GM12878 (cell line): ENCODE results near the gene LMAN2L. TPM values are rescaled to one million over a fixed set of nuclear protein-coding genes. Genes with fewer than 3 reads are reported as not detected.

ENCODE experiments used
- ATAC-seq: fragments of 200-7000 bp; cut with Tn5 transposase; 3 replicates; pipeline ENCODE4 v1.9.1; 2020; ENCODE audit warnings: mild to moderate bottlenecking, moderate library complexity
- BruUV-seq: library from RNA; stranded (reverse); fragments of 400-500 nt; replicated peaks from 2 replicates; lab custom pipeline; 2021; lab: Mats Ljungman, UMichigan
- CTCF ChIA-PET: fragments of 300-600 bp; sonication (Branson Sonifier 250); formaldehyde crosslinking; extraction: SDS; loops from one replicate; lab custom pipeline; 2021; ENCODE audit warnings: inconsistent platforms; lab: Yijun Ruan, JAX
- POLR2A ChIA-PET: fragments of 350-600 bp; formaldehyde crosslinking; extraction: SDS; loops from one replicate; lab custom pipeline; 2021; ENCODE audit warnings: inconsistent platforms; lab: Charles Lee
- RAD21 ChIA-PET: fragments of 300-600 bp; sonication (Branson Sonifier 250); formaldehyde crosslinking; loops from one replicate; lab custom pipeline; 2023; ENCODE audit warnings: antibody characterized with exemption; ENCODE audit not compliant: unreplicated experiment; lab: Charles Lee
- SMC1A ChIA-PET: fragments of 300-600 bp; sonication (Branson Sonifier 250); formaldehyde crosslinking; loops from one replicate; lab custom pipeline; 2023; ENCODE audit not compliant: unreplicated experiment, uncharacterized antibody; lab: Charles Lee
- DNase-seq: peaks from one replicate; pipeline ENCODE4 v3.0.0-alpha.2; 2011; ENCODE audit warnings: low read depth, low spot score
- FAIRE-seq: peaks from 3 replicates; lab custom pipeline; 2011; peaks lifted over from hg19 to GRCh38; lab: Jason Lieb, UNC
- H2AFZ ChIP-seq: 2 replicates; pipeline ENCODE4 v1.6.0; 2011; ENCODE audit warnings: low read depth, low read length, control low read depth; ENCODE audit not compliant: control insufficient read depth
- H3K27ac ChIP-seq: 2 replicates; pipeline ENCODE4 v1.5.1; 2011; ENCODE audit warnings: control low read depth; ENCODE audit not compliant: control insufficient read depth, insufficient read depth
- H3K27me3 ChIP-seq, 2 experiments: replicated peaks in 1 of 2; 2 replicates each; pipeline versions ENCODE4 v1.6.0 to v1.6.1; 2011; ENCODE audit warnings: low read length in 1 of 2; ENCODE audit not compliant: control insufficient read depth in 2 of 2, insufficient read depth in 2 of 2
- H3K36me3 ChIP-seq, 2 experiments: 2 replicates each; pipeline ENCODE4 v1.5.1; 2011; ENCODE audit warnings: low read length in 1 of 2; ENCODE audit not compliant: control insufficient read depth in 2 of 2, insufficient read depth in 2 of 2
- H3K4me1 ChIP-seq: 2 replicates; pipeline ENCODE4 v1.6.1; 2011; ENCODE audit warnings: mild to moderate bottlenecking, low read length, moderate library complexity, mixed read lengths; ENCODE audit not compliant: control insufficient read depth, insufficient read depth
- H3K4me2 ChIP-seq: 2 replicates; pipeline ENCODE4 v1.6.0; 2011; ENCODE audit warnings: control low read depth; ENCODE audit not compliant: control insufficient read depth, insufficient read depth
- H3K4me3 ChIP-seq: fragments of 200-600 bp; sonication (generic); 2 replicates; pipeline ENCODE4 v1.5.1; 2016
- H3K79me2 ChIP-seq: 2 replicates; pipeline ENCODE4 v1.6.0; 2011; ENCODE audit warnings: low read length; ENCODE audit not compliant: control insufficient read depth, insufficient read depth
- H3K9ac ChIP-seq: 2 replicates; pipeline ENCODE4 v1.8.0; 2011; ENCODE audit warnings: low read length, control low read depth, mixed read lengths; ENCODE audit not compliant: control insufficient read depth, insufficient read depth
- H3K9me3 ChIP-seq: replicated peaks from 3 replicates; pipeline ENCODE4 v1.5.1; 2011; ENCODE audit warnings: mild to moderate bottlenecking, low read length; ENCODE audit not compliant: control insufficient read depth, insufficient read depth
- H4K20me1 ChIP-seq: 2 replicates; pipeline ENCODE4 v1.6.0; 2011; ENCODE audit not compliant: control insufficient read depth, insufficient read depth
- CBX3 ChIP-seq: fragments of 200-600 bp; sonication (generic); IDR thresholded peaks from 2 replicates; pipeline ENCODE4 v1.6.1; 2016; ENCODE audit warnings: low read depth, borderline replicate concordance
- JUND ChIP-seq: IDR thresholded peaks from 2 replicates; pipeline ENCODE4 v1.6.1; 2012; ENCODE audit warnings: low read depth, mild to moderate bottlenecking, low read length, improper control_type of control experiment, moderate library complexity
- PML ChIP-seq: IDR thresholded peaks from 2 replicates; pipeline ENCODE4 v1.6.1; 2012; ENCODE audit warnings: low read length, inconsistent platforms
- SP1 ChIP-seq: IDR thresholded peaks from one replicate; pipeline ENCODE4 v1.6.1; 2011; ENCODE audit warnings: low read depth, low read length
- TCF12 ChIP-seq: IDR thresholded peaks from 2 replicates; pipeline ENCODE4 v1.6.1; 2011; ENCODE audit warnings: low read depth, mild to moderate bottlenecking, low read length
- ZNF24 ChIP-seq: fragments of 450-650 bp; IDR thresholded peaks from 2 replicates; pipeline ENCODE4 v1.6.1; 2017; ENCODE audit warnings: antibody characterized with exemption, mild to moderate bottlenecking
- ZNF274 ChIP-seq: IDR thresholded peaks from one replicate; pipeline ENCODE4 v1.8.0; 2011; ENCODE audit not compliant: insufficient read length, insufficient read depth
- WGBS: methylation state at CpG from one replicate; pipeline ENCODE4 v1.1.6; 2016; ENCODE audit warnings: low lambda C conversion rate; ENCODE audit not compliant: insufficient replicate concordance, insufficient coverage; ENCODE audit errors: missing lambda C conversion rate; 5-methylcytosine and 5-hydroxymethylcytosine counted together
- in situ Hi-C: fragments of 300-500 bp; cut with MboI; formaldehyde crosslinking; loops from 9 replicates; pipeline ENCODE4 v1.14.3; 2018; ENCODE audit warnings: mixed read lengths
- intact Hi-C: fragments of 100-400 bp; cut with micrococcal nuclease; formaldehyde crosslinking; loops from one replicate; pipeline ENCODE4 v1.14.2; 2022; ENCODE audit not compliant: unreplicated experiment
- polyA plus RNA-seq, 11 experiments: library from polyadenylated mRNA; depleted of rRNA in 4 of 11; unstranded in 6 of 11; stranded (reverse) in 5 of 11; fragments of >200 nt; fragmentation: Nextera tagmentation in 4 of 11; fragmentation: Illumina TruSeq in 1 of 11; extraction: Ambion mirVana in 4 of 11; extraction: Trizol in 1 of 11; gene quantifications; 1 replicate in 1 of 11; 2 replicates in 10 of 11; pipeline versions ENCODE4 v1.2.1 to v1.2.3, GENCODE V29; 2011 to 2016; ENCODE audit warnings: inconsistent platforms in 2 of 11, missing spikeins in 2 of 11, low read depth in 1 of 11
- total RNA-seq, 4 experiments: library from RNA; depleted of rRNA in 3 of 4; stranded (reverse); fragments of >200 nt in 3 of 4; fragmentation: Illumina TruSeq in 1 of 4; extraction: Trizol in 1 of 4; gene quantifications; 2 replicates each; pipeline versions ENCODE4 v1.2.1 to v1.2.3, GENCODE V29; 2013 to 2021
- TF ChIP-seq, protein P1 (sequence below): IDR thresholded peaks from 2 replicates; pipeline ENCODE4 v1.6.1; 2011; ENCODE audit warnings: borderline replicate concordance, low read depth, mild to moderate bottlenecking, moderate library complexity, mixed read lengths, low read length; ENCODE audit not compliant: insufficient read depth; ENCODE audit errors: extremely low read length
- TF ChIP-seq, protein P2 (sequence below): IDR thresholded peaks from 2 replicates; pipeline ENCODE4 v1.6.1; 2011; ENCODE audit warnings: mild to moderate bottlenecking, low read depth, low read length, moderate library complexity; ENCODE audit not compliant: insufficient replicate concordance
- TF ChIP-seq, protein P3 (sequence below), 3 experiments: IDR thresholded peaks in 2 of 3; conservative IDR thresholded peaks in 1 of 3; 2 replicates each; pipeline ENCODE4 v1.5.1; 2011; ENCODE audit warnings: low read depth in 3 of 3, low read length in 3 of 3, mild to moderate bottlenecking in 3 of 3, control low read depth in 2 of 3, moderate library complexity in 2 of 3, inconsistent platforms in 1 of 3, mixed read lengths in 1 of 3; ENCODE audit not compliant: control insufficient read depth in 2 of 3, insufficient read depth in 1 of 3; ENCODE audit errors: extremely low read depth in 1 of 3

Gene LMAN2L
- total and polyA plus RNA-seq, 10 of the 15 experiments (the other 5 are each of a cell fraction or from before 2014, with no cell fraction given), result 5.7 to 16.3 (median 10.7) TPM

DNA sequence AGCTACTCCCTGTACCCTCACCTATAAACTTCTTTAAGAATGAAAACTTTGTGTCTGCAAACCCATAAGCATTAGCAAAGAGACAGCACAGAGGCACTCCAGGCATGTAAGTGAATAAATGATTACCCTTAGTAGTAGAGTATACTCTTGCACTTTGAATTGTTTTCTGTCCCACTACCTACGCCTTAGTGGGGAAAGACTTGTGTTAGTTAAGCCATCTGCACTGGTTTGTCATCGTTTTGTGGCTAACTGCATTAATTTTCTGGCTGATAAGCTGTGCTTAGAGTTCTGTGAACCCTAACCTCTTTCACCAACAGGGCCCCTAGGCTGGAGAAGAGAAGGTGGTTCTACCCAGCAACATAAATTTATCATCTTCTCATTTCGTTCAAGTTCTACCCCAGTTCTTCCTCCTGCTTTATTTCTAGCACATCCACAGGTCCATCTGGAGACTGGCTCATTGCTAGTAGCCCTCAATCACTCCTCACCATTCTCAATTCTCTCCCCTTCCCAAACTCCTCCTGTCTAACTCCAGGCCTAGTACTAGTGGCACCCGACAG lies 710 bp downstream of the LMAN2L start:
- peak overlapping the region; percentile 53 for H3K27ac ChIP-seq
- H3K4me1 ChIP-seq, result no peaks in the 10 kb centered on the region
- under 1% methylated on average over 4 of the region's 4 CpGs for WGBS
- peaks cover 13% of the 10 kb centered on the region for H3K79me2 ChIP-seq
- in situ Hi-C loops (no loop called here), intact Hi-C loops (no loop called here)
- H3K9me3 ChIP-seq, result no peaks in the 10 kb centered on the region
- H3K4me2 ChIP-seq, result peak overlapping the region; percentile 85
- peak overlapping the region; percentile 92 for H2AFZ ChIP-seq
- peaks cover under 1% of the 10 kb centered on the region in 2 experiments; a peak in 2 of 4 replicates for H3K36me3 ChIP-seq
- no peaks in the 10 kb centered on the region for H3K27me3 ChIP-seq
- no peak for ATAC-seq
- ChIA-PET CTCF (interaction anchor here (0.8 to 5.1 kb wide), 4 partner anchors 23 to 62 kb away, joined by 3 to 36 read pairs (median 3); partner anchors contain the start of gene CNNM4), SMC1A (interaction anchor here (1.3 kb wide), 1 partner anchor 144 kb away, joined by 3 read pairs; no protein-coding TSS in a partner anchor)
- H4K20me1 ChIP-seq, result no peaks in the 10 kb centered on the region
- no peak for TF ChIP-seq JUND
- TF ChIP-seq, protein P1, sequence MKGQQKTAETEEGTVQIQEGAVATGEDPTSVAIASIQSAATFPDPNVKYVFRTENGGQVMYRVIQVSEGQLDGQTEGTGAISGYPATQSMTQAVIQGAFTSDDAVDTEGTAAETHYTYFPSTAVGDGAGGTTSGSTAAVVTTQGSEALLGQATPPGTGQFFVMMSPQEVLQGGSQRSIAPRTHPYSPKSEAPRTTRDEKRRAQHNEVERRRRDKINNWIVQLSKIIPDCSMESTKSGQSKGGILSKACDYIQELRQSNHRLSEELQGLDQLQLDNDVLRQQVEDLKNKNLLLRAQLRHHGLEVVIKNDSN, result no peak
- no peak for TF ChIP-seq SP1
- TF ChIP-seq, all 136 proteins: peak for 0
- BruUV-seq, result TSS peak; percentile 86
- POLR2A ChIA-PET, result interaction anchor here (0.6 to 1.4 kb wide), 2 partner anchors 14 to 22 kb away, joined by 4 to 7 read pairs; partner anchors contain the start of gene CNNM4
- RAD21 ChIA-PET, result no interaction called here
- DNase-seq (no peak), FAIRE-seq (no peak)
- H3K9ac ChIP-seq, result peak overlapping the region; percentile 83
- H3K4me3 ChIP-seq, result peak overlapping the region; percentile 84

DNA sequence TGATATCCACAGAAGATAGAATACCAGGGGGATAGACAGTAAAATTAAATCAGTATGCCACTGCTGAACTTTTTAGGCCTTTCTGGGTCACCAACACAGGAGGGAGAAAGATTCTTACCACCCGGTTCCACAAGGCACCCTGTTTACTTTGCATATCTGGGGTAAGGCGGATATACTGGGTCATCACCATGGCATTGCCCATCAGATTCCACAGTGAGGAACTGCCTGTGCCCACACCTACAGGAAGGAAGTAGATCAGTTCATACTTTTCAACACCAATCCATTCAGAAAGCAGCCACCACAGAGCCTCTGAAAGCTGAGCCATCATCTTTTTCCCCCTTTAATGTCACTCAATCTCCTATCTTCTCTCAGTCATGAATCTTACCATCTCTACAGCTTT lies 2.0 kb downstream of the LMAN2L start:
- Histone ChIP-seq H3K4me3 (no peak overlapping the region), H3K27ac (no peak overlapping the region), H3K4me1 (no peaks in the 10 kb centered on the region), H4K20me1 (no peaks in the 10 kb centered on the region), H3K36me3 (peaks cover 1 to 11% of the 10 kb centered on the region in 2 experiments; a peak in 3 of 4 replicates), H3K9ac (no peak overlapping the region), H2AFZ (no peak overlapping the region), H3K79me2 (peaks cover 13% of the 10 kb centered on the region), H3K27me3 (no peaks in the 10 kb centered on the region), H3K4me2 (no peak overlapping the region), H3K9me3 (no peaks in the 10 kb centered on the region)
- no peak for DNase-seq
- ChIA-PET CTCF (interaction anchor here (1.6 to 5.1 kb wide), 2 partner anchors 25 to 120 kb away, joined by 3 to 36 read pairs; partner anchors contain the start of genes ANKRD39 and CNNM4), SMC1A (interaction anchor here (0.8 to 1.3 kb wide), 2 partner anchors 26 to 142 kb away, joined by 3 read pairs; no protein-coding TSS in a partner anchor), RAD21 (no interaction called here), POLR2A (no interaction called here)
- 81% methylated on average over 2 of the region's 2 CpGs for WGBS
- BruUV-seq, result no TSS peak
- intact Hi-C loops, result no loop called here
- FAIRE-seq, result no peak
- no peak for ATAC-seq
- in situ Hi-C loops, result no loop called here
- TF ChIP-seq PML (no peak), CBX3 (no peak), ZNF24 (no peak), TCF12 (no peak), ZNF274 (no peak)
- TF ChIP-seq, protein P2, sequence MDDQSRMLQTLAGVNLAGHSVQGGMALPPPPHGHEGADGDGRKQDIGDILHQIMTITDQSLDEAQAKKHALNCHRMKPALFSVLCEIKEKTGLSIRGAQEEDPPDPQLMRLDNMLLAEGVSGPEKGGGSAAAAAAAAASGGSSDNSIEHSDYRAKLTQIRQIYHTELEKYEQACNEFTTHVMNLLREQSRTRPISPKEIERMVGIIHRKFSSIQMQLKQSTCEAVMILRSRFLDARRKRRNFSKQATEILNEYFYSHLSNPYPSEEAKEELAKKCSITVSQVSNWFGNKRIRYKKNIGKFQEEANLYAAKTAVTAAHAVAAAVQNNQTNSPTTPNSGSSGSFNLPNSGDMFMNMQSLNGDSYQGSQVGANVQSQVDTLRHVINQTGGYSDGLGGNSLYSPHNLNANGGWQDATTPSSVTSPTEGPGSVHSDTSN, result no peak
- TF ChIP-seq, protein P3, sequence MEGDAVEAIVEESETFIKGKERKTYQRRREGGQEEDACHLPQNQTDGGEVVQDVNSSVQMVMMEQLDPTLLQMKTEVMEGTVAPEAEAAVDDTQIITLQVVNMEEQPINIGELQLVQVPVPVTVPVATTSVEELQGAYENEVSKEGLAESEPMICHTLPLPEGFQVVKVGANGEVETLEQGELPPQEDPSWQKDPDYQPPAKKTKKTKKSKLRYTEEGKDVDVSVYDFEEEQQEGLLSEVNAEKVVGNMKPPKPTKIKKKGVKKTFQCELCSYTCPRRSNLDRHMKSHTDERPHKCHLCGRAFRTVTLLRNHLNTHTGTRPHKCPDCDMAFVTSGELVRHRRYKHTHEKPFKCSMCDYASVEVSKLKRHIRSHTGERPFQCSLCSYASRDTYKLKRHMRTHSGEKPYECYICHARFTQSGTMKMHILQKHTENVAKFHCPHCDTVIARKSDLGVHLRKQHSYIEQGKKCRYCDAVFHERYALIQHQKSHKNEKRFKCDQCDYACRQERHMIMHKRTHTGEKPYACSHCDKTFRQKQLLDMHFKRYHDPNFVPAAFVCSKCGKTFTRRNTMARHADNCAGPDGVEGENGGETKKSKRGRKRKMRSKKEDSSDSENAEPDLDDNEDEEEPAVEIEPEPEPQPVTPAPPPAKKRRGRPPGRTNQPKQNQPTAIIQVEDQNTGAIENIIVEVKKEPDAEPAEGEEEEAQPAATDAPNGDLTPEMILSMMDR (IDR thresholded peaks at IDR 0.05 in 2 of 3, conservative IDR thresholded peaks at IDR 0.05 in 1 of 3; ENCODE audit: control insufficient read depth in 2 of 3, extremely low read depth in 1 of 3, insufficient read depth in 1 of 3, low read depth in 3 of 3, low read length in 3 of 3), result no peak
